GM19043 (cell line): ENCODE results near the gene BRCC3.
"Not testable (repeated sequence)": the region's sequence is repeated elsewhere in the genome, so short reads cannot be mapped to it uniquely, and the experiment has no call there.

Experiments used
- ATAC-seq: cut with Tn5 transposase; IDR thresholded peaks from one replicate; pipeline ENCODE4 v1.9.1; 2021; ENCODE audit warnings: low read depth; ENCODE audit not compliant: unreplicated experiment

Gene BRCC3

DNA sequence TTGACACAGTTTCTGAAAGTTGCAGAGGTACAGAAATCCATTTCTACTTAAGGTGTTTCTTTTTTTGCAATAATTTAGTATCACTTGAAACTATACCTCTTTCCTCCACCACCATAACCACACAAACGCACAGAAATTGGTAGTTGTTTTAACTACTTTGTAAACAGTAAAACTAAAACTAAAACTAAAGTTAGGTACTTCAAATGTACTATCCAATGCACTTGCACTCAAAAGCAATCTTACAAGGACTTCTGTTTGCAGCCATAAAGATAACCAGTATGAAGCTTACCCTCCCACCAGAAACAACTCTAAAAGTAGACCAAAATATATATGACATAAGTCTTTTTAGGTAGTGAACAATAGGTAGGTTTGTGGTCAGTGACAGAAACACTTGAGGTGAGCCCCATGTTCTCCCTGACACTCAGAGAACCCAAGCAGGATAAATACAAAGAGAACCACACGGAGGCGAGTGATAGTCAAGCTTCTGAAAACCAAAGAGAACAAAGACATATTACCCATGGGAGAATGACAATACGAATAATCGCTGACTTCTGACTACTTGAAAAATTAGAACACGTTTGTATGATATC, 72.7 kb downstream of the BRCC3 start:
- no peak for ATAC-seq

DNA sequence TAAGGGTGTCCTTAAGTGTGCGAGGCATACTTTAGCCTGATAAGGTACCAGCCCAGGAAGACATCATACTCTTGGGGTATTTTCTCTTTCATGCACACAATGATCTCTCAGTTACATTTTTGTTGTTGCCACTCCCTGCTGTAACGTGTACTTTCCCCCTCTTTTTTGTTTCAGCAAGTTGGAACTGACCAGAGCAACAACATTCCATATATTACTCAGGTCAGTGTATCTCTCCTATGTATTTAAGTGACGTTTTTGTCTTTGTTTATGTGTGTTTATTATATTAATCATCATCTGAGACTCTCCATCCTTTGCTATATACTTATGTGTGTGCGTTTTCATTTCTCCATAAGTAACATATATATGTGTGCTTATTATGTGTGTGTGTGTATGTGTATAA, 73.6 kb downstream of the BRCC3 start:
- no peak for ATAC-seq

- not testable (repeated sequence) for ATAC-seq
These were observed 76.3 kb downstream of the BRCC3 start for GRCh38 chrX:155147612-155148011.

- not testable (repeated sequence) for ATAC-seq
These were observed 76.9 kb downstream of the BRCC3 start for GRCh38 chrX:155148166-155148565.

DNA sequence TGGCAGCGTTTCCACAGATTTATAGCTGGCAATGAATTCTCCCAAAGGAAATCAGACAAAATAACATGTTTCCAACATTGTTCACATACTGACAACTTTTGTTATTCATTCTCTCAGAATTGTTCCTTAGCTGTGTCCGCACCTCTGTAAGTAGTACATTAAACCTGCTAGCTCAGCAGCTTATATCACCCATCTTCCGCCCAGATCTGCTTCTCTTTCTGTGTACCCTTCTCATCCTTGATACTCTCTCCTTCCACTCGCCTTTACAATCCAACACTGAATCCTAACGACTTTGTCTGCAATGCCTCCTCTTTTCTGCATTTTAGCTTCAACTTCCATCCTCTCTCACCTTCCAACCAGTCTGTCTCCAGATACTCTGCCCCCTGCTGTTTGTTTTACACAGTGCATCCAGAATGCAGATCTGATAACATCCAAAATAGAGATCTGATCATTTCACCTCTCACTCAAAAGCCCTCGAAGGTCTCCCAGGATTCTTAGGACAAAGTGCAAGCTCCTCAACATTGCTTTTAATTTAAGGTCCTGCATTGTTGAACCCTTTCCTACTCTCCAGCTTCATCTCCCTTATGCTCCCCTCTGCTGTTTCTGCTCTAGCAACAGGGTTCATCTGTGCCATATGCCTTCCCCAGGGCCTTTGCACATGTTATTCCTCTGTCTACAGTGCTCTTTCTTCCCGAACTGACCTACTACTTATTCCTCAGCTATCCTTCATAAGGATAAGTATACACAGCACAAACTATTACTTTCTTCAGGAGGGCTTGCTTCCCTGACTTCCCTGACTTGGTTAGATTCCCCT, 77.6 kb downstream of the BRCC3 start:
- ATAC-seq, result no peak

GRCh38 chrX:155169881-155170280, 98.6 kb downstream of the BRCC3 start:
- ATAC-seq, result no peak
